Prostate gland (tissue), 2 donors: ENCODE data around the gene DPEP3.

Experiments used
- POLR2A ChIP-seq: fragments of 450-650 bp; IDR thresholded peaks from one replicate; pipeline ENCODE4 v1.6.1; 2016; ENCODE audit warnings: antibody characterized with exemption, mild to moderate bottlenecking
- TF ChIP-seq, protein P1 (sequence below), 4 experiments: fragments of 200-600 bp in 2 of 4; fragments of 450-650 bp in 2 of 4; sonication (generic) in 2 of 4; IDR thresholded peaks; 1 replicate in 3 of 4; 2 replicates in 1 of 4; pipeline ENCODE4 v1.5.1; 2016 to 2019; ENCODE audit warnings: antibody characterized with exemption in 4 of 4, mild to moderate bottlenecking in 2 of 4, moderate library complexity in 2 of 4

DNA sequence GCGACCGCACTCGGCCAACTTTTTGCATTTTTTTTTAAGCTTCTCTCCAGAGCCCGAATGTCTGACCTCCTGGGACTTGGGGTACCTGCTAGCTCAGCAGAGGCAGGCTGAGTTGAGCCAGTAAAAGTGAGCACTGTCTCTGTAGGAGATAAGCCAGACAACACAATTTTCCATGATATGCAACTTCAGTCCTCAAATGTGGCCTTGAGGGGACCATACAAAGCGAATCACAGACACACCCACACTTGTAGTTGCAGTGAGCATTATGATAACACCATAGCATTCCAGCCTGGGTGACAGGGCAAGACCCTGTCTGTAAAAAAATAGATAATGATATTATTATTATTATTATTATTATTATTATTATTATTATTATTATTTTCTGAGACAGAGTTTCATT is 16.4 kb upstream of the DPEP3 start:
- TF ChIP-seq, protein P1, sequence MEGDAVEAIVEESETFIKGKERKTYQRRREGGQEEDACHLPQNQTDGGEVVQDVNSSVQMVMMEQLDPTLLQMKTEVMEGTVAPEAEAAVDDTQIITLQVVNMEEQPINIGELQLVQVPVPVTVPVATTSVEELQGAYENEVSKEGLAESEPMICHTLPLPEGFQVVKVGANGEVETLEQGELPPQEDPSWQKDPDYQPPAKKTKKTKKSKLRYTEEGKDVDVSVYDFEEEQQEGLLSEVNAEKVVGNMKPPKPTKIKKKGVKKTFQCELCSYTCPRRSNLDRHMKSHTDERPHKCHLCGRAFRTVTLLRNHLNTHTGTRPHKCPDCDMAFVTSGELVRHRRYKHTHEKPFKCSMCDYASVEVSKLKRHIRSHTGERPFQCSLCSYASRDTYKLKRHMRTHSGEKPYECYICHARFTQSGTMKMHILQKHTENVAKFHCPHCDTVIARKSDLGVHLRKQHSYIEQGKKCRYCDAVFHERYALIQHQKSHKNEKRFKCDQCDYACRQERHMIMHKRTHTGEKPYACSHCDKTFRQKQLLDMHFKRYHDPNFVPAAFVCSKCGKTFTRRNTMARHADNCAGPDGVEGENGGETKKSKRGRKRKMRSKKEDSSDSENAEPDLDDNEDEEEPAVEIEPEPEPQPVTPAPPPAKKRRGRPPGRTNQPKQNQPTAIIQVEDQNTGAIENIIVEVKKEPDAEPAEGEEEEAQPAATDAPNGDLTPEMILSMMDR (IDR thresholded peaks at IDR 0.05), result no peak
- TF ChIP-seq POLR2A, result no peak
